HL-60 (cell line): Measurements from ENCODE around the gene ENSA.
"Not testable (repeated sequence)": the region's sequence is repeated elsewhere in the genome, so short reads cannot be mapped to it uniquely, and the experiment has no call there.

Experiments
- DNase-seq, 2 experiments: peaks; one replicate each; pipeline ENCODE4 v3.0.0-alpha.2; 2010 to 2020; ENCODE audit warnings: low read depth in 1 of 2, low spot score in 1 of 2
- H3K27ac ChIP-seq: fragments of 250-450 bp; sonication (Bioruptor Pico); replicated peaks from 2 replicates; pipeline ENCODE4 v1.5.1; 2020; ENCODE audit warnings: mild to moderate bottlenecking, moderate library complexity
- H3K27me3 ChIP-seq: fragments of 250-450 bp; sonication (Bioruptor Pico); 2 replicates; pipeline ENCODE4 v1.5.1; 2021; ENCODE audit warnings: mild to moderate bottlenecking, moderate library complexity; ENCODE audit not compliant: insufficient read depth, poor library complexity, severe bottlenecking
- H3K4me3 ChIP-seq: replicated peaks from 2 replicates; pipeline ENCODE4 v1.5.1; 2011; ENCODE audit warnings: mild to moderate bottlenecking, control low read depth, low read length; ENCODE audit not compliant: insufficient read depth
- GABPA ChIP-seq: IDR thresholded peaks from 2 replicates; pipeline ENCODE4 v1.6.1; 2012; ENCODE audit warnings: low read depth
- POLR2AphosphoS5 ChIP-seq: IDR thresholded peaks from 2 replicates; pipeline ENCODE4 v1.6.1; 2012; ENCODE audit warnings: low read depth
- SPI1 ChIP-seq: IDR thresholded peaks from 2 replicates; pipeline ENCODE4 v1.6.1; 2012; ENCODE audit warnings: low read depth, mild to moderate bottlenecking, borderline replicate concordance
- TF ChIP-seq, protein P1 (sequence below): IDR thresholded peaks from one replicate; pipeline ENCODE4 v1.5.1; 2011; ENCODE audit warnings: low read length, control low read depth, inconsistent platforms; ENCODE audit not compliant: insufficient read depth
- TF ChIP-seq, protein P2 (sequence below): IDR thresholded peaks from 2 replicates; pipeline ENCODE4 v1.6.1; 2012; ENCODE audit warnings: low read depth; ENCODE audit not compliant: insufficient replicate concordance

ENSA gene

DNA sequence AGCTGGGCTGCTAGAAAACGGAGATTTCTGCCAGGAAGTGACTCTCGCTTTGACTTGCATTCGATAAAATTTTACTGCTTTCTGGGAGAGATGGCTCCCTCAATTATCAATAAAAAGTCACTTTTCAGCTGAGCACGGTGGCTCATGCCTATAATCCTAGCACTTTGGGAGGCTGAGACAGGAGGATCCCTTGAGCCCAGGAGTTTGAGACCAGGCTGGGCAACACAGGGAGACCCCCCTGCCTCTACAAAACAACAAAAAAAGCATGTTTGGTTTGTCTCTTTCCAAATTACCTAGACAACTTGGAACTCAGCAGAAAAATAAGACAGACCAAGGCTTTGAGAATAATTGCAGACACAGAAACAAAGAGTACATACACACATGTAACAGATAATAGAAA is 12.9 kb upstream of the ENSA start:
- Histone ChIP-seq H3K4me3 (no peak overlapping the region), H3K27ac (no peak overlapping the region), H3K27me3 (no peaks in the 10 kb centered on the region)
- TF ChIP-seq GABPA (no peak), SPI1 (no peak), POLR2AphosphoS5 (no peak)
- TF ChIP-seq, protein P1, sequence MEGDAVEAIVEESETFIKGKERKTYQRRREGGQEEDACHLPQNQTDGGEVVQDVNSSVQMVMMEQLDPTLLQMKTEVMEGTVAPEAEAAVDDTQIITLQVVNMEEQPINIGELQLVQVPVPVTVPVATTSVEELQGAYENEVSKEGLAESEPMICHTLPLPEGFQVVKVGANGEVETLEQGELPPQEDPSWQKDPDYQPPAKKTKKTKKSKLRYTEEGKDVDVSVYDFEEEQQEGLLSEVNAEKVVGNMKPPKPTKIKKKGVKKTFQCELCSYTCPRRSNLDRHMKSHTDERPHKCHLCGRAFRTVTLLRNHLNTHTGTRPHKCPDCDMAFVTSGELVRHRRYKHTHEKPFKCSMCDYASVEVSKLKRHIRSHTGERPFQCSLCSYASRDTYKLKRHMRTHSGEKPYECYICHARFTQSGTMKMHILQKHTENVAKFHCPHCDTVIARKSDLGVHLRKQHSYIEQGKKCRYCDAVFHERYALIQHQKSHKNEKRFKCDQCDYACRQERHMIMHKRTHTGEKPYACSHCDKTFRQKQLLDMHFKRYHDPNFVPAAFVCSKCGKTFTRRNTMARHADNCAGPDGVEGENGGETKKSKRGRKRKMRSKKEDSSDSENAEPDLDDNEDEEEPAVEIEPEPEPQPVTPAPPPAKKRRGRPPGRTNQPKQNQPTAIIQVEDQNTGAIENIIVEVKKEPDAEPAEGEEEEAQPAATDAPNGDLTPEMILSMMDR, result no peak
- TF ChIP-seq, protein P2, sequence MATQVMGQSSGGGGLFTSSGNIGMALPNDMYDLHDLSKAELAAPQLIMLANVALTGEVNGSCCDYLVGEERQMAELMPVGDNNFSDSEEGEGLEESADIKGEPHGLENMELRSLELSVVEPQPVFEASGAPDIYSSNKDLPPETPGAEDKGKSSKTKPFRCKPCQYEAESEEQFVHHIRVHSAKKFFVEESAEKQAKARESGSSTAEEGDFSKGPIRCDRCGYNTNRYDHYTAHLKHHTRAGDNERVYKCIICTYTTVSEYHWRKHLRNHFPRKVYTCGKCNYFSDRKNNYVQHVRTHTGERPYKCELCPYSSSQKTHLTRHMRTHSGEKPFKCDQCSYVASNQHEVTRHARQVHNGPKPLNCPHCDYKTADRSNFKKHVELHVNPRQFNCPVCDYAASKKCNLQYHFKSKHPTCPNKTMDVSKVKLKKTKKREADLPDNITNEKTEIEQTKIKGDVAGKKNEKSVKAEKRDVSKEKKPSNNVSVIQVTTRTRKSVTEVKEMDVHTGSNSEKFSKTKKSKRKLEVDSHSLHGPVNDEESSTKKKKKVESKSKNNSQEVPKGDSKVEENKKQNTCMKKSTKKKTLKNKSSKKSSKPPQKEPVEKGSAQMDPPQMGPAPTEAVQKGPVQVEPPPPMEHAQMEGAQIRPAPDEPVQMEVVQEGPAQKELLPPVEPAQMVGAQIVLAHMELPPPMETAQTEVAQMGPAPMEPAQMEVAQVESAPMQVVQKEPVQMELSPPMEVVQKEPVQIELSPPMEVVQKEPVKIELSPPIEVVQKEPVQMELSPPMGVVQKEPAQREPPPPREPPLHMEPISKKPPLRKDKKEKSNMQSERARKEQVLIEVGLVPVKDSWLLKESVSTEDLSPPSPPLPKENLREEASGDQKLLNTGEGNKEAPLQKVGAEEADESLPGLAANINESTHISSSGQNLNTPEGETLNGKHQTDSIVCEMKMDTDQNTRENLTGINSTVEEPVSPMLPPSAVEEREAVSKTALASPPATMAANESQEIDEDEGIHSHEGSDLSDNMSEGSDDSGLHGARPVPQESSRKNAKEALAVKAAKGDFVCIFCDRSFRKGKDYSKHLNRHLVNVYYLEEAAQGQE, result no peak
- DNase-seq, result no peak

DNA sequence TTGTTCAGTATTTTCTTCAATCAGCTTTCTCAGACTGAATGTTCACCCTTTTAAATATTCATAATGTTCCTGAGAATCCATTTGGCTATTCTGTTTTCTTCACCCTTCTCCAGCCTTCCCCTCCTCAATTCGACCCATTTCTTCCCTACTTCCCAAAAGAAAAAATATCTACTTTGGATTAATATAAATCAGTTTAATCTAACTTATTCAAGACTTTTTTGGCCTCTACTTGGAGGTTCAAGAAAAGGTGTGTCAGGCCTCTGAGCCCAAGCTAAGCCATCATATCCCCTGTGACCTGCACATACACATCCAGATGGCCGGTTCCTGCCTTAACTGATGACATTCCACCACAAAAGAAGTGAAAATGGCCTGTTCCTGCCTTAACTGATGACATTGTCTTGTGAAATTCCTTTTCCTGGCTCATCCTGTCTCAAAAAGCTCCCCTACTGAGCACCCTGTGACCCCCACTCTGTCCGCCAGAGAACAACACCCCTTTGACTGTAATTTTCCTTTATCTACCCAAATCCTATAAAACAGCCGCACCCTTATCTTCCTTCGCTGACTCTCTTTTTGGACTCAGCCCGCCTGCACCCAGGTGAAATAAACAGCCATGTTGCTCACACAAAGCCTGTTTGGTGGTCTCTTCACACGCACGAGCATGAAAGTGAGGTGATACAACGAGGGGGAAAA is 11.9 kb upstream of the ENSA start:
- not testable (repeated sequence) for H3K27ac ChIP-seq

DNA sequence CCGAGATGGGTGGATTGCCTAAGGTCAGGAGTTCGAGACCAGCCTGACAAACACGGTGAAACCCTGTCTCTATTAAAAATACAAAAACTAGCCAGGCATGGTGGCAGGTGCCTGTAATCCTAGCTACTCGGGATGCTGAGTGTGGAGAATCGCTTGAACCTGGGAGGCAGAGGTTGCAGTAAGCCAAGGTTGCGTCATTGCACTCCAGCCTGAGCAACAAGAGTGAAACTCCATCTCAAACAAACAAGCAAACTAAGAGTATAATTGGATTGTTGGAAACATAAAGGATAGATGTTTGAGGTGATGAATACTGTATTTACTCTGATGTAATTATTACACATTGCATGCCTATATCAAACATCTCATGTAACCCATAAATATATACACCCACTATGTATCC is 9.0 kb upstream of the ENSA start:
- not testable (repeated sequence) for H3K27me3 ChIP-seq, DNase-seq, H3K4me3 ChIP-seq, H3K27ac ChIP-seq

More for the DNA sequence above, 11.9 kb upstream of the ENSA start:
- not testable (repeated sequence) for H3K27me3 ChIP-seq, H3K4me3 ChIP-seq, DNase-seq

DNA sequence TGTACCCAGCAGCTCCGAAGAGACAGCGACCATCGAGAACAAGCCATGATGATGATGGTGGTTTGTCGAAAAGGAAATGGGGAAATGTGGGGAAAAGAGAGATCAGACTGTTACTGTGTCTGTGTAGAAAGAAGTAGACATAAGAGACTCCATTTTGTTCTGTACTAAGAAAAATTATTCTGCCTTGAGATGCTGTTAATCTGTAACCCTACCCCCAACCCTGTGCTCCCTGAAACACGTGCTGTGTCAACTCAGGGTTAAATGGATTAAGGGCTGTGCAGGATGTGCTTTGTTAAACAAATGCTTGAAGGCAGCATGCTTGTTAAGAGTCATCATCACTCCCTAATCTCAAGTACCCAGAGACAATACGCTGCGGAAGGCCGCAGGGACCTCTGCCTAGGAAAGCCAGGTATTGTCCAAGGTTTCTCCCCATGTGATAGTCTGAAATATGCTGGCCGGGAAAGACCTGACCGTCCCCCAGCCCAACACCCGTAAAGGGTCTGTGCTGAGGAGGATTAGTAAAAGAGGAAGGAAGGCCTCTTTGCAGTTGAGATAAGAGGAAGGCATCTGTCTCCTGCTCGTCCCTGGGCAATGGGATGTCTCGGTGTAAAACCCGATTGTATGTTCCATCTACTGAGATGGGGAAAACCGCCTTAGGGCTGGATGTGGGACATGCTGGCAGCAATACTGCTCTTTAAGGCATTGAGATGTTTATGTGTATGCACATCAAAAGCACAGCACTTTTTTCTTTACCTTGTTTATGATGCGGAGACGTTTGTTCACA is 5.6 kb upstream of the ENSA start:
- DNase-seq, result peak in 1 of 2 experiments; percentile 54
- H3K4me3 ChIP-seq, result not testable (repeated sequence)
- TF ChIP-seq POLR2AphosphoS5, result 0 out of 2 replicates have a peak, but pooled peaks have one; percentile 28
- peak; percentile 40; the same call in 1 of the 2 replicates for TF ChIP-seq SPI1

DNA sequence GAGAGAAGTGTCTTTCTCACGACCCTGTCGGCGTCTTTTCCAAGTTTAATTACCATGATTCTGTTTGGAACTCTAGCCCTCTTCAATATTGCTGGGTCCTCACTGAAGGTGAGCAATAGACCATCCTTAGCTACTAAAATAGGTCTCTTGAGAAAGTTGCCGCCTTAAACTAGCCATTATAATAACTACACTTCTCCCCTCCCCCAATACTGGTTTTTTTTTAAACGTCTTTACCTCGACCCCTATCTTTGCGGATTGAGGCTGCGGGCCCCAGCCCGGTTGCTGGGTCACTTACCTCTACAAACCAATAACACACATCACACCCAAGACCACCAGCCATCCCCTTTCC is 672 bp downstream of the ENSA start:
- DNase-seq, result peak in 1 of 2 experiments; percentile 21
- peak overlapping the region; percentile 94 for H3K27ac ChIP-seq
- TF ChIP-seq, protein P1, result no peak
- TF ChIP-seq, protein P2, result no peak
- TF ChIP-seq POLR2AphosphoS5 (no peak), SPI1 (no peak), GABPA (no peak)
- peak overlapping the region; percentile 89 for H3K4me3 ChIP-seq
- no peaks in the 10 kb centered on the region for H3K27me3 ChIP-seq

More for the DNA sequence above, 5.6 kb upstream of the ENSA start:
- H3K27ac ChIP-seq, result peak overlapping the region; percentile 35
- not testable (repeated sequence) for H3K27me3 ChIP-seq
